SK-N-SH (cell line): Measurements from ENCODE around the gene UNC79.

Experiments
- FOXM1 ChIP-seq: IDR thresholded peaks from 2 replicates; pipeline ENCODE4 v1.4.0; 2012; ENCODE audit warnings: low read depth, mild to moderate bottlenecking
- GABPA ChIP-seq: IDR thresholded peaks from 2 replicates; pipeline ENCODE4 v1.4.0; 2012; ENCODE audit warnings: low read depth, mild to moderate bottlenecking
- NFIC ChIP-seq: IDR thresholded peaks from 2 replicates; pipeline ENCODE4 v1.4.0; 2012; ENCODE audit warnings: borderline replicate concordance
- POLR2AphosphoS5 ChIP-seq: IDR thresholded peaks from 2 replicates; pipeline ENCODE4 v1.6.1; 2012; ENCODE audit warnings: low read depth, low read length
- RAD21 ChIP-seq: IDR thresholded peaks from 2 replicates; pipeline ENCODE4 v1.6.1; 2012; ENCODE audit warnings: mild to moderate bottlenecking, low read length
- RCOR1 ChIP-seq: fragments of 150-350 bp; IDR thresholded peaks from 2 replicates; pipeline ENCODE4 v1.6.1; 2017; ENCODE audit warnings: antibody characterized with exemption, low read length
- SIN3A ChIP-seq: IDR thresholded peaks from 2 replicates; pipeline ENCODE4 v1.6.1; 2012; ENCODE audit warnings: low read depth, mild to moderate bottlenecking, low read length, moderate library complexity, borderline replicate concordance
- SMC3 ChIP-seq: IDR thresholded peaks from 2 replicates; pipeline ENCODE4 v1.6.1; 2012; ENCODE audit warnings: low read depth, low read length, improper control_type of control experiment
- TCF12 ChIP-seq: IDR thresholded peaks from 2 replicates; pipeline ENCODE4 v1.4.0; 2012
- YY1 ChIP-seq: IDR thresholded peaks from 2 replicates; pipeline ENCODE4 v1.4.0; 2012; ENCODE audit warnings: low read depth, mild to moderate bottlenecking
- TF ChIP-seq, protein P1 (sequence below): fragments of 200-600 bp; sonication (generic); IDR thresholded peaks from 2 replicates; pipeline ENCODE4 v1.6.1; 2017; ENCODE audit warnings: antibody characterized with exemption, mild to moderate bottlenecking, moderate library complexity
- TF ChIP-seq, protein P2 (sequence below): IDR thresholded peaks from 2 replicates; pipeline ENCODE4 v1.4.0; 2012; ENCODE audit warnings: low read depth
- TF ChIP-seq, protein P3 (sequence below): IDR thresholded peaks from 2 replicates; pipeline ENCODE4; 2012
- TF ChIP-seq, protein P4 (sequence below): fragments of 150-350 bp; IDR thresholded peaks from 2 replicates; pipeline ENCODE4 v1.6.1; 2016; ENCODE audit warnings: mild to moderate bottlenecking, low read depth, low read length

DNA sequence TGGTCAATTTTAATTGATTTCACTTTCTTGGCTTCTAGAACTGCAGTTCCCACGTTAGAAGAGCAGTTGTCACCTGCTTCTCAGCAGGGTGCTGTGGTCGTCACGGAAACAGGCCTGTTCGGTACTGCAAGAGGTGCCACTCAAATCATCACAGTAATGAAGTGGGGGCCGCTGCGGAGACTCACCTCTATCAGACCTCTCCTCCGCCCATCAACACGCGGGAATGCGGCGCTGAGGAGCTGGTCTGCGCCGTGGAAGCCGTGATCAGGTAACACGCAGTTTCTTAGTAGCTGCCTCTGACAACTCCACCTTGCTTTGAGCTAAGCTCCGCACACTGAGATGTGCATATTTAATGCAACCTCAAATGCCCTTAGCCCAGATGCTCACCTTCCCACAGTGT is 107.2 kb downstream of the UNC79 start:
- TF ChIP-seq, protein P1, sequence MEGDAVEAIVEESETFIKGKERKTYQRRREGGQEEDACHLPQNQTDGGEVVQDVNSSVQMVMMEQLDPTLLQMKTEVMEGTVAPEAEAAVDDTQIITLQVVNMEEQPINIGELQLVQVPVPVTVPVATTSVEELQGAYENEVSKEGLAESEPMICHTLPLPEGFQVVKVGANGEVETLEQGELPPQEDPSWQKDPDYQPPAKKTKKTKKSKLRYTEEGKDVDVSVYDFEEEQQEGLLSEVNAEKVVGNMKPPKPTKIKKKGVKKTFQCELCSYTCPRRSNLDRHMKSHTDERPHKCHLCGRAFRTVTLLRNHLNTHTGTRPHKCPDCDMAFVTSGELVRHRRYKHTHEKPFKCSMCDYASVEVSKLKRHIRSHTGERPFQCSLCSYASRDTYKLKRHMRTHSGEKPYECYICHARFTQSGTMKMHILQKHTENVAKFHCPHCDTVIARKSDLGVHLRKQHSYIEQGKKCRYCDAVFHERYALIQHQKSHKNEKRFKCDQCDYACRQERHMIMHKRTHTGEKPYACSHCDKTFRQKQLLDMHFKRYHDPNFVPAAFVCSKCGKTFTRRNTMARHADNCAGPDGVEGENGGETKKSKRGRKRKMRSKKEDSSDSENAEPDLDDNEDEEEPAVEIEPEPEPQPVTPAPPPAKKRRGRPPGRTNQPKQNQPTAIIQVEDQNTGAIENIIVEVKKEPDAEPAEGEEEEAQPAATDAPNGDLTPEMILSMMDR: no peak
- TF ChIP-seq, protein P2, sequence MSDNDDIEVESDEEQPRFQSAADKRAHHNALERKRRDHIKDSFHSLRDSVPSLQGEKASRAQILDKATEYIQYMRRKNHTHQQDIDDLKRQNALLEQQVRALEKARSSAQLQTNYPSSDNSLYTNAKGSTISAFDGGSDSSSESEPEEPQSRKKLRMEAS: no peak
- no peak for TF ChIP-seq SIN3A
- no peak for TF ChIP-seq FOXM1
- TF ChIP-seq RCOR1: no peak
- no peak for TF ChIP-seq RAD21
- TF ChIP-seq, protein P3, sequence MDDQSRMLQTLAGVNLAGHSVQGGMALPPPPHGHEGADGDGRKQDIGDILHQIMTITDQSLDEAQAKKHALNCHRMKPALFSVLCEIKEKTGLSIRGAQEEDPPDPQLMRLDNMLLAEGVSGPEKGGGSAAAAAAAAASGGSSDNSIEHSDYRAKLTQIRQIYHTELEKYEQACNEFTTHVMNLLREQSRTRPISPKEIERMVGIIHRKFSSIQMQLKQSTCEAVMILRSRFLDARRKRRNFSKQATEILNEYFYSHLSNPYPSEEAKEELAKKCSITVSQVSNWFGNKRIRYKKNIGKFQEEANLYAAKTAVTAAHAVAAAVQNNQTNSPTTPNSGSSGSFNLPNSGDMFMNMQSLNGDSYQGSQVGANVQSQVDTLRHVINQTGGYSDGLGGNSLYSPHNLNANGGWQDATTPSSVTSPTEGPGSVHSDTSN: no peak
- TF ChIP-seq, protein P4, sequence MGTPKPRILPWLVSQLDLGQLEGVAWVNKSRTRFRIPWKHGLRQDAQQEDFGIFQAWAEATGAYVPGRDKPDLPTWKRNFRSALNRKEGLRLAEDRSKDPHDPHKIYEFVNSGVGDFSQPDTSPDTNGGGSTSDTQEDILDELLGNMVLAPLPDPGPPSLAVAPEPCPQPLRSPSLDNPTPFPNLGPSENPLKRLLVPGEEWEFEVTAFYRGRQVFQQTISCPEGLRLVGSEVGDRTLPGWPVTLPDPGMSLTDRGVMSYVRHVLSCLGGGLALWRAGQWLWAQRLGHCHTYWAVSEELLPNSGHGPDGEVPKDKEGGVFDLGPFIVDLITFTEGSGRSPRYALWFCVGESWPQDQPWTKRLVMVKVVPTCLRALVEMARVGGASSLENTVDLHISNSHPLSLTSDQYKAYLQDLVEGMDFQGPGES: no peak
- TF ChIP-seq YY1: no peak
- TF ChIP-seq POLR2AphosphoS5: no peak
- TF ChIP-seq SMC3: no peak
- no peak for TF ChIP-seq TCF12
- TF ChIP-seq GABPA: no peak
- no peak for TF ChIP-seq NFIC
